Endometrial microvascular endothelial cells (primary cell): ENCODE data around the gene MBP. TPM values are rescaled to one million over a fixed set of nuclear protein-coding genes. Genes with fewer than 3 reads are reported as not detected.

Source experiments
- in situ Hi-C: cut with HindIII; loops from 2 replicates; pipeline ENCODE4 v1.10.0; 2017; ENCODE audit warnings: low sequenced_read_pairs, low pct_unique_long_range_greater_than_20kb; ENCODE audit errors: inconsistent ontology term
- total RNA-seq: library from RNA; depleted of rRNA; stranded (reverse); fragments of >200 nt; gene quantifications from one replicate; pipeline ENCODE4 v1.2.3, GENCODE V29; 2015; ENCODE audit errors: inconsistent ontology term

The MBP gene
- total RNA-seq = 8.5 TPM

GRCh38 chr18:77132369-77133050 lies at the start of gene MBP:
TSS of gene MBP (minus strand) at chr18:77132783. CDS start at chr18:77105261, 27,522 bp downstream.
- in situ Hi-C loops = no loop called here

- in situ Hi-C loops = no loop called here
Measured at GRCh38 chr18:77181950-77182707, 49.5 kb upstream of the MBP start.

DNA sequence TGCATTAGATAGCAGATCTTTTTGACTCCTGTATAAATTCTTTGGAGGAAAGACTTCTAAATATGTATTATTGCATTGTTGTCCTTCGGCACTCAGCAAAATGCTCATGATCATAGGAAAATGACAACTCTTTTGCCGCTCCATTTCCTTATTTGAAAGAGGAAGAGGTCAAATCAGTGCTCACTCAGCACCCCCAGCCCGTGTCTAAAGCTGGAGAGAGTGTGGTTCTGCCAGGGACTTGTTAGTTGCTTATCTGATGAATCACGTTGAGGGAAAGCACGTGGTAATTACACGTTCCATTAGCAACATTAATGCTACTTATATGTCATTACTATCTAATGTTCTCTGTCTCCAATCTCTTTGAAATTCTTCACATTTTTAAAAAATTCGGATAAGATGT lies 46.0 kb upstream of the MBP start:
- in situ Hi-C loops = no loop called here

- in situ Hi-C loops = no loop called here
Measured at GRCh38 chr18:77177009-77177408, 44.4 kb upstream of the MBP start.

- in situ Hi-C loops = no loop called here
Measured at GRCh38 chr18:77173275-77174030, 40.9 kb upstream of the MBP start.

DNA sequence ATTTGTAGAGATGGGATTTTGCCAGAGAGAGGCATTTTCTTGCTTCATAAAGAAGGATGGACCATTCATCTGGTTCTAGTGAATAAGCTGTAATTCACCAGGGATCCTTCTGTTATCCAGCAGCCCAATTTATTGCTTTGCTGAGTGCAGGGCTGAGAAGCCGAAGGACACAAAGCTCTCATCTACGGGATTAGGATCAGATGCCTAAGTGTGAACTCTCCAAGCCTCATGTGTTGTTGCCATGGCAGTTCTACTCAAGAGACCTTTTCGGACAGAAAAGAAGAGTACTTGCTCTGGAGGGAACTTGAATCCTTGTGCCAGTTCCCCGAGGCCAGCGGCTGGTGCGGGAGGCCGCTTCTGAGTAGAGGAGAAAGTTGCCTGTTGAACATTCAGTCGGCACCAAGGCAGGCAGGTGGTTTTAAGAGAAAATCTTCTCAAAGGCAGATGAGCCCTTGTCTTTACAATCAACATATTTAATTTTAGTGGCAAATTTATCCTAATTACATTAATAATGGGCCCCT lies 38.4 kb upstream of the MBP start:
- in situ Hi-C loops = no loop called here

DNA sequence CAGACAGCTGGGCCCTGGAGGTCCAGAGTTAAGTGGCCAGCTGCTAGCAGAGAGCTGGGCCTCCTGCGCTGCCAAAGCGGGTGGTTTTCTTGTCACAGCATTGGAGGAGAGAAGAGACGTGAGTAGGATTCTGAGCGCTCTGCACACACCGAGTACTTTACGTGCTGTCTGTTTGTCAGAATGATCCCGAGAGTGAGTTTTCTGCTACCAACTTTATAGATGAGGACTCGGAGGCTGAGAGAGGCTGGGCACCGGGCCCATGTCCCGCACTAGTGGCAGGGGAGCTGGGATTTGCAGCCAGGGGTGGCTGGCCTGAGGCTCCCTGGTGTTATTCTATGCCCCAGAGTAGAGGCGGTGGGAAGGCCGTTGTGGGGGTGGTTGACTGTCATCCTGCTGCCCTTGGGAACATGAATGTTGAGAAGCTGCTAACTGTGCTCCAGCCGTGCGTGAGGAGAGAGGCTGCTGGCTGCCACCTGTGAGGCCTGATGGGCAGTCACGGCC lies 36.3 kb upstream of the MBP start:
- in situ Hi-C loops = no loop called here

DNA sequence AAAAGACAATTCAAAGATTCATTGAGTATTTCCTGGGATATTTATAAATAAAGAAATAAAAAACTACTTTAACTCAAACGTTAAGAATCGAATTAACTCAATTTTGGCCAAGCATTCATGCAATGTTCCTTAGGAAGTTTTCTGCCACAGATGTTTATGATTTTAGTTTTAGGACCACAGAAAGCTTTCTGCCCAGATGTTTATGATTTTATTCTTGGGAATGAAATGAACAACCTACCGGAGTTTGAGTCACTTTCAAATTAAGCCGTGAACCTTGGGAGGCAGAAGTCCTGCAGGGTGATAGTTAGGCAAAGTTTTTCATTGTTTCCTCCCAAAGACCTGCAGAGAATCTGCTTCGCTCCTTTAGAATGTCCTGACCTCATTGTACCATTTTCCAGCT lies 34.7 kb upstream of the MBP start:
- in situ Hi-C loops = no loop called here

GRCh38 chr18:77166523-77166922 lies 33.9 kb upstream of the MBP start:
- in situ Hi-C loops = no loop called here

- in situ Hi-C loops = no loop called here
Measured at GRCh38 chr18:77165503-77166188, 33.1 kb upstream of the MBP start.

GRCh38 chr18:77164763-77165485 lies 32.3 kb upstream of the MBP start:
- in situ Hi-C loops = no loop called here

DNA sequence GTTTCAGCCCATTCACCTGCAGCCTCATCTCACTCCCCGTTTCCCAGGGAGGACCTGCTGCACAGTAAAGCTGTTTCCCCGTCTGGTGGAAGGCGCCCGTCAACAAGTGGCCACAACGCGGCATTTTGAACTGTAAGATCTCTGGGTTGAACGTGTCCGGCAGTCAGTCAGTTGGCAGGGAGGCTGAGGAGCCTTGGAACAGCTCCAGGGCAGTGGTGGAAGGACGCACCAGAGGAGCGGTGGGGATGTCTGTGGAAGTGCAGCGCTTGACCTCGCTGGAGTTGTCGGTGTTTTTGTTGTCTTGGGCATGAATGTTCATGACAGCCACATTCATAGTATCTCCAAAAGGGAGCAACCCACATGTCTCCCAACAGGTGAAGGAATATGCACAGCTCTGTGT lies 31.4 kb upstream of the MBP start:
- in situ Hi-C loops = no loop called here

DNA sequence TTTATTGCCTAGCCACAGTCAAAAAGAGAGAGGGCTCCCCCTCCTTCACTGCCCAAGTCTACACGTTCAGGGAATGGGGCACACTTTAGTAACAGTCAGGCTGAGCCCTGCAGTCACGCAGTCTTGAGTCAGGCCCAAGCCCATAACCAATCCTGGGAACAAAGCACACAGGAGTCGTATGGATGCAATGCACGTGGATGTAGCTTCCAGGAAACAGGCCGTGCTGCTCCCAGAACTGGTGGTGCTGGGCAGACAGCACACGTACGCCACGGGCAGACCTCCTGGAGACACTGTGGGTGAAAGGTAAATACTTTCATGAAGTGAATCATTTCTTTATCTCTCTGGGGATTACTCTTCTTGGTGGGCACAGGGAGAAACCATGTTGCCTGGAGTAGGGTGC lies 30.0 kb upstream of the MBP start:
- in situ Hi-C loops = no loop called here

- in situ Hi-C loops = no loop called here
Measured at GRCh38 chr18:77161961-77162360, 29.4 kb upstream of the MBP start.

- in situ Hi-C loops = no loop called here
Measured at GRCh38 chr18:77161383-77161782, 28.8 kb upstream of the MBP start.

GRCh38 chr18:77160515-77160914 lies 27.9 kb upstream of the MBP start:
- in situ Hi-C loops = no loop called here

DNA sequence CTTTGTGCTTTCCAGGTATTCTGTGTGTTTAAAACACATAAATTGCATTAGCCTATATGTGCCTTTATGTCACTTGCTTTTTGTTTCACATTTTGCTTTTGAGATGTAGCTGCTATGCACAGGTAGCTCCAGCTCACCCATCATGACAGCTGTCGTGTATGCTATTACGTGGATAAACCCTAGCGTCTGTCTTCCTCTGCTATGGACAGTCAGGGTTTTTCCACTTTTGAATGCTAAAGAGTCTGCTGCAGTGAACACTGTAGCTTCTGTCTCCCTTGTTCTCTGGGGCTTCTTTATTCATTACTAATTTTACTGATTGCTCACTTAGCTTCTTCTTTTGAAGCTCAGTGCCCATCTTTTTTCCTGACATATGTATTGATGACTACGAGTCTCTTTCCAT lies 24.7 kb upstream of the MBP start:
- in situ Hi-C loops = no loop called here

- in situ Hi-C loops = no loop called here
Measured at GRCh38 chr18:77155031-77155430, 22.4 kb upstream of the MBP start.
